Activated CD8-positive, alpha-beta memory T cell treated with anti-CD3 and anti-CD28 coated beads, Interleukin-2, amount 50 U/mL, for 1 hour (primary cell): ENCODE measurements around the gene SLMAP.
"Not testable (repeated sequence)": the region's sequence is repeated elsewhere in the genome, so short reads cannot be mapped to it uniquely, and the experiment has no call there.

Source experiments
- DNase-seq: peaks from one replicate; pipeline ENCODE4 v3.0.0-alpha.2; 2020; ENCODE audit errors: extremely low read depth

Gene SLMAP

GRCh38 chr3:57792198-57792597, 36.1 kb downstream of the SLMAP start:
- DNase-seq, result no peak

- DNase-seq, result no peak
Observed at GRCh38 chr3:57793737-57794187, 37.7 kb downstream of the SLMAP start.

- DNase-seq, result no peak
Observed at GRCh38 chr3:57794501-57794900, 38.4 kb downstream of the SLMAP start.

- DNase-seq, result no peak
Observed at GRCh38 chr3:57794951-57795350, 38.8 kb downstream of the SLMAP start.

GRCh38 chr3:57796261-57796660, 40.2 kb downstream of the SLMAP start:
- DNase-seq, result no peak

- DNase-seq, result no peak
Observed at GRCh38 chr3:57797701-57798487, 41.8 kb downstream of the SLMAP start.

GRCh38 chr3:57803647-57804081, 47.6 kb downstream of the SLMAP start:
- no peak for DNase-seq

GRCh38 chr3:57805266-57805665, 49.2 kb downstream of the SLMAP start:
- DNase-seq, result no peak

- DNase-seq, result no peak
Observed at GRCh38 chr3:57805674-57806073, 49.6 kb downstream of the SLMAP start.

GRCh38 chr3:57806195-57806594, 50.1 kb downstream of the SLMAP start:
- not testable (repeated sequence) for DNase-seq

- no peak for DNase-seq
Observed at GRCh38 chr3:57808961-57809608, 53.0 kb downstream of the SLMAP start.

- DNase-seq, result no peak
Observed at GRCh38 chr3:57809609-57809968, 53.5 kb downstream of the SLMAP start.

- DNase-seq, result no peak
Observed at GRCh38 chr3:57810048-57810447, 53.9 kb downstream of the SLMAP start.

GRCh38 chr3:57810471-57811137, 54.5 kb downstream of the SLMAP start:
- no peak for DNase-seq

- no peak for DNase-seq
Observed at GRCh38 chr3:57815036-57815435, 58.9 kb downstream of the SLMAP start.

- no peak for DNase-seq
Observed at GRCh38 chr3:57816471-57817095, 60.5 kb downstream of the SLMAP start.

GRCh38 chr3:57818772-57819171, 62.7 kb downstream of the SLMAP start:
- DNase-seq, result no peak

- DNase-seq, result no peak
Observed at GRCh38 chr3:57820479-57820878, 64.4 kb downstream of the SLMAP start.

- no peak for DNase-seq
Observed at GRCh38 chr3:57821765-57822164, 65.7 kb downstream of the SLMAP start.

- no peak for DNase-seq
Observed at GRCh38 chr3:57822686-57823085, 66.6 kb downstream of the SLMAP start.

GRCh38 chr3:57825116-57825515, 69.0 kb downstream of the SLMAP start:
- DNase-seq, result no peak

GRCh38 chr3:57826245-57826951, 70.3 kb downstream of the SLMAP start:
- no peak for DNase-seq
